D721Med (cell line): ENCODE data around the gene FYCO1.

ENCODE experiments used
- DNase-seq: peaks from one replicate; pipeline ENCODE4 v3.0.0; 2011; ENCODE audit warnings: low spot score; ENCODE audit not compliant: insufficient read length
- FAIRE-seq: peaks from 2 replicates; lab custom pipeline; 2011; peaks lifted over from hg19 to GRCh38; lab: Jason Lieb, UNC
- CTCF ChIP-seq: IDR thresholded peaks from 2 replicates; pipeline ENCODE4 v1.5.1; 2012; ENCODE audit warnings: mild to moderate bottlenecking, control low read depth; ENCODE audit not compliant: insufficient read depth; ENCODE audit errors: missing control alignments

The FYCO1 gene

GRCh38 chr3:45987368-45988291 lies 8.0 kb downstream of the FYCO1 start:
- FAIRE-seq = no peak
- no peak for DNase-seq
- TF ChIP-seq CTCF = no peak

- DNase-seq (no peak), FAIRE-seq (no peak)
- no peak for TF ChIP-seq CTCF
Observed at GRCh38 chr3:45986303-45986982, 9.2 kb downstream of the FYCO1 start.

GRCh38 chr3:45985532-45986302 lies 9.9 kb downstream of the FYCO1 start:
- no peak for TF ChIP-seq CTCF
- no peak for FAIRE-seq

GRCh38 chr3:45984331-45985312 lies 11.0 kb downstream of the FYCO1 start:
- no peak for TF ChIP-seq CTCF
- DNase-seq = no peak
- no peak for FAIRE-seq

More at GRCh38 chr3:45985532-45986302, 9.9 kb downstream of the FYCO1 start:
- no peak for DNase-seq

GRCh38 chr3:45983770-45984169 lies 11.9 kb downstream of the FYCO1 start:
- FAIRE-seq (no peak), DNase-seq (no peak)
- no peak for TF ChIP-seq CTCF
